ENCODE data around the gene NYAP1. TPM values are rescaled to one million over a fixed set of nuclear protein-coding genes. Genes with fewer than 3 reads are reported as not detected.

Gene NYAP1
- total RNA-seq, 1 donor from 2014 or later = 0.55 TPM

- no peaks in the 10 kb centered on the region for H3K4me1 ChIP-seq
- no peaks in the 10 kb centered on the region for H3K27me3 ChIP-seq
- TF ChIP-seq CTCF (IDR thresholded peaks at IDR 0.05) = no peak
- no peak overlapping the region for H3K27ac ChIP-seq
- no peak overlapping the region for H3K4me3 ChIP-seq
- no peaks in the 10 kb centered on the region for H3K36me3 ChIP-seq
- no peaks in the 10 kb centered on the region for H3K9me3 ChIP-seq
- ATAC-seq (no peak), DNase-seq (no peak)
- intact Hi-C loops (cut with DNase I) = no loop called here
Measured at GRCh38 chr7:100456562-100456961, 27.2 kb upstream of the NYAP1 start.

- ATAC-seq = no peak
- H3K27ac ChIP-seq = no peak overlapping the region
- no peak for TF ChIP-seq CTCF (IDR thresholded peaks at IDR 0.05)
Measured at GRCh38 chr7:100457033-100457432, 26.7 kb upstream of the NYAP1 start.

GRCh38 chr7:100464210-100464660 lies 19.5 kb upstream of the NYAP1 start, which contains the start of gene SPACDR:
SPACDR (minus strand) TSS chr7:100464260; CDS start chr7:100464025, 235 bp downstream.
- TF ChIP-seq CTCF (IDR thresholded peaks at IDR 0.05) = no peak
- intact Hi-C loops (cut with DNase I) = no loop called here

More at GRCh38 chr7:100457033-100457432, 26.7 kb upstream of the NYAP1 start:
- no peaks in the 10 kb centered on the region for H3K27me3 ChIP-seq
- intact Hi-C loops (cut with DNase I) = no loop called here
- H3K36me3 ChIP-seq = no peaks in the 10 kb centered on the region
- H3K4me1 ChIP-seq = no peaks in the 10 kb centered on the region
- no peaks in the 10 kb centered on the region for H3K9me3 ChIP-seq
- no peak overlapping the region for H3K4me3 ChIP-seq
- DNase-seq = no peak

GRCh38 chr7:100464791-100465190 lies 18.9 kb upstream of the NYAP1 start:
- Histone ChIP-seq H3K4me1 (peaks cover 16% of the 10 kb centered on the region), H3K27me3 (no peaks in the 10 kb centered on the region), H3K27ac (no peak overlapping the region), H3K36me3 (peaks cover 23% of the 10 kb centered on the region), H3K4me3 (no peak overlapping the region), H3K9me3 (no peaks in the 10 kb centered on the region)
- DNase-seq (no peak), ATAC-seq (no peak)
- intact Hi-C loops (cut with DNase I) = loop anchor here (5.0 kb wide), 1 partner anchor 98 kb away; no protein-coding TSS in a partner anchor
- no peak for TF ChIP-seq CTCF (IDR thresholded peaks at IDR 0.05)

More at GRCh38 chr7:100464210-100464660, 19.5 kb upstream of the NYAP1 start, which contains the start of gene SPACDR:
- Histone ChIP-seq H3K4me1 (peaks cover 12% of the 10 kb centered on the region), H3K27ac (no peak within 1 kb of the TSS), H3K27me3 (no peaks in the 10 kb centered on the region), H3K4me3 (no peak within 1 kb of the TSS), H3K9me3 (no peaks in the 10 kb centered on the region), H3K36me3 (peaks cover 23% of the 10 kb centered on the region)
- DNase-seq (no peak), ATAC-seq (no peak)

- ATAC-seq = no peak
- Histone ChIP-seq H3K9me3 (no peaks in the 10 kb centered on the region), H3K4me3 (no peak overlapping the region), H3K36me3 (peaks cover 27% of the 10 kb centered on the region), H3K27me3 (no peaks in the 10 kb centered on the region), H3K27ac (no peak overlapping the region), H3K4me1 (peaks cover 16% of the 10 kb centered on the region)
- TF ChIP-seq CTCF (IDR thresholded peaks at IDR 0.05) = no peak
- no peak for DNase-seq
- intact Hi-C loops (cut with DNase I) = loop anchor here (5.0 kb wide), 1 partner anchor 97 kb away; no protein-coding TSS in a partner anchor
Measured at GRCh38 chr7:100465299-100465698, 18.4 kb upstream of the NYAP1 start.
